Fibroblast of mammary gland (primary cell): ENCODE data around the gene PTPRCAP.
"Not testable (repeated sequence)": the region's sequence is repeated elsewhere in the genome, so short reads cannot be mapped to it uniquely, and the experiment has no call there.

Experiments used
- DNase-seq: peaks from one replicate; pipeline ENCODE4 v3.0.0-alpha.2; 2010; ENCODE audit warnings: low read depth
- H3K4me3 ChIP-seq: 2 replicates; pipeline ENCODE4 v1.5.1; 2011; ENCODE audit warnings: low read depth, mild to moderate bottlenecking, low read length, moderate library complexity; ENCODE audit not compliant: control insufficient read depth
- TF ChIP-seq, protein P1 (sequence below): conservative IDR thresholded peaks from 2 replicates; pipeline ENCODE4 v1.5.1; 2011; ENCODE audit warnings: low read depth, low read length, inconsistent platforms; ENCODE audit not compliant: control insufficient read depth, insufficient read depth

The PTPRCAP gene

DNA sequence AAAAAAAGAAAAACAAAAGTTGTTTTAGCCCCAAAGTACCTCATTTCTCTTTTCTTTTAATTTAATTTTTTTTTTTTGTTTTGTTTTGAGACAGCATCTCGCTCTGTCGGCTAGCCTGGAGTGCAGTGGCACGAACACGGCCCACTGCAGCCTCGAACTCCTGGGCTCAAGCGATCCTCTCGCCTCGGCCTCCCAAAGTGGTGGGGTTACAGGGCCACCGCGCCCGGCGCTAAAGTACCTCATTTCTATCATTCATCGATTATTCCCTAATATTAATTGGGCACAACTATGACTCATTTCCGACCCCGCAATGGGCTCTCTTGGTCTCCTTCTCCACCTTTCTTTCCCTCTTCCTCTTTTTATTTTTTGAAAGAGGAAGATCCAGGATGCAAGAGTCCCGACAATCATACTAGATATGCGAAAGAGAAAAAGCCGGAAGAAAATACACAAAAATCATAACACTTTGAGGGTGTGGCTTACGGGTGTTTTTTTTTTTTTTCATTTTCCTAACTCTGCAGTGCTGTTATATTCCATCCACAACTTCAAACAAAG, 44.9 kb upstream of the PTPRCAP start:
- DNase-seq, result no peak
- TF ChIP-seq, protein P1, sequence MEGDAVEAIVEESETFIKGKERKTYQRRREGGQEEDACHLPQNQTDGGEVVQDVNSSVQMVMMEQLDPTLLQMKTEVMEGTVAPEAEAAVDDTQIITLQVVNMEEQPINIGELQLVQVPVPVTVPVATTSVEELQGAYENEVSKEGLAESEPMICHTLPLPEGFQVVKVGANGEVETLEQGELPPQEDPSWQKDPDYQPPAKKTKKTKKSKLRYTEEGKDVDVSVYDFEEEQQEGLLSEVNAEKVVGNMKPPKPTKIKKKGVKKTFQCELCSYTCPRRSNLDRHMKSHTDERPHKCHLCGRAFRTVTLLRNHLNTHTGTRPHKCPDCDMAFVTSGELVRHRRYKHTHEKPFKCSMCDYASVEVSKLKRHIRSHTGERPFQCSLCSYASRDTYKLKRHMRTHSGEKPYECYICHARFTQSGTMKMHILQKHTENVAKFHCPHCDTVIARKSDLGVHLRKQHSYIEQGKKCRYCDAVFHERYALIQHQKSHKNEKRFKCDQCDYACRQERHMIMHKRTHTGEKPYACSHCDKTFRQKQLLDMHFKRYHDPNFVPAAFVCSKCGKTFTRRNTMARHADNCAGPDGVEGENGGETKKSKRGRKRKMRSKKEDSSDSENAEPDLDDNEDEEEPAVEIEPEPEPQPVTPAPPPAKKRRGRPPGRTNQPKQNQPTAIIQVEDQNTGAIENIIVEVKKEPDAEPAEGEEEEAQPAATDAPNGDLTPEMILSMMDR, result no peak
- peak overlapping the region; percentile 66 for H3K4me3 ChIP-seq

GRCh38 chr11:67477344-67478050, 40.0 kb upstream of the PTPRCAP start:
- DNase-seq, H3K4me3 ChIP-seq: not testable (repeated sequence)

DNA sequence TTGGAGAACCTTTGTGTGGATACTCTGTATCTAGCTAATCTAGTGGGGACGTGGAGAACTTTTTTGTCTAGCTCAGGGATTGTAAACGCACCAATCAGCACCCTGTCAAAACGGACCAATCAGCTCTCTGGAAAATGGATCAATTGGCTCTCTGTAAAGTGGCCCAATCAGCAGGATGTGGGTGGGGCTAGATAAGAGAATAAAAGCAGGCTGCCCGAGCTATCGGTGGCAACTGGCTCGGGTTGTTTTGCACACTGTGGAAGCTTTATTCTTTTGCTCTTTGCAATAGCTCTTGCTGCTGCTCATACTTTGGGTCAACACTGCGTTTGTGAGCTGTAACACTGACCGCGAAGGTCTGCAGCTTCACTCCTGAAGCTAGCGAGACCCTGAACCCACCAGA, 39.2 kb upstream of the PTPRCAP start:
- H3K4me3 ChIP-seq, DNase-seq: not testable (repeated sequence)

GRCh38 chr11:67472882-67473281, 35.4 kb upstream of the PTPRCAP start:
- no peak for DNase-seq
- TF ChIP-seq, protein P1, result no peak
- H3K4me3 ChIP-seq, result no peak overlapping the region

GRCh38 chr11:67470337-67471002, 33.0 kb upstream of the PTPRCAP start:
- no peak overlapping the region for H3K4me3 ChIP-seq
- DNase-seq, result no peak
- TF ChIP-seq, protein P1, result no peak

DNA sequence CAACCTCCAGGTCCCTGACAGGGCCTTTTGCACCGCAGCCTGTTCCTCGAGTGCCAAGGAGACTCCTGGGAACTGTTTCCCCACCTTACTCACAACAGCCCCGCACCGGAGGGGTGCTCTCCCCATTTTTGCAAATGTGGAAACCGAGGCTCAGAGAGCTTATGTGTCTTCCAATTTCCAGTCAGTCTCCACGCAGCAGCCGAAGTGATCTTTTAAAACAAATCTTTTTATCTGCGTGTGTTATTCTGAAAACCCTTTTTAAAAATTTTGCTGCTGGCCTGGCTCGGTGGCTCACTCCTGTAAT, 32.0 kb upstream of the PTPRCAP start:
- DNase-seq, result no peak
- TF ChIP-seq, protein P1, result no peak
- H3K4me3 ChIP-seq, result peak overlapping the region; percentile 70

GRCh38 chr11:67468759-67469507, 31.5 kb upstream of the PTPRCAP start, which contains the start of gene TMEM134:
TMEM134 (minus strand) TSS chr11:67469251; CDS start chr11:67469192, 59 bp downstream.
- DNase-seq, result peak; percentile 87
- H3K4me3 ChIP-seq, result peak within 1 kb of the TSS; percentile 70
- TF ChIP-seq, protein P1, result no peak
